Ovary (tissue), 9 donors: ENCODE measurements around the gene DLK1. TPM values are rescaled to one million over a fixed set of nuclear protein-coding genes. Genes with fewer than 3 reads are reported as not detected.
A peak's percentile ranks its signal among the peaks of the same experiment; 100 is the strongest.

ENCODE experiments used
- DNase-seq, 5 donors: peaks; one replicate each; pipeline ENCODE4 v3.0.0-alpha.2; 2019 to 2020
- H3K27ac ChIP-seq, 2 donors: fragments of 200-600 bp; one replicate each; pipeline versions ENCODE4 v1.5.1 to v1.8.0; 2019 to 2022
- H3K27me3 ChIP-seq: fragments of 200-600 bp; one replicate; pipeline ENCODE4 v1.8.0; 2022
- H3K36me3 ChIP-seq: fragments of 200-600 bp; sonication (generic); one replicate; pipeline ENCODE4 v1.5.1; 2019
- H3K4me1 ChIP-seq: one replicate; pipeline ENCODE4 v1.8.1; 2013; ENCODE audit warnings: mild to moderate bottlenecking, moderate library complexity; ENCODE audit not compliant: insufficient read depth
- H3K4me3 ChIP-seq: fragments of 200-600 bp; sonication (generic); one replicate; pipeline ENCODE4 v1.5.1; 2017
- H3K9me3 ChIP-seq, 2 donors: fragments of 200-600 bp in 1 of 2; sonication (generic) in 1 of 2; one replicate each; pipeline versions ENCODE4 v1.5.1 to v1.8.1; 2013 to 2019; ENCODE audit warnings: mild to moderate bottlenecking in 1 of 2, moderate library complexity in 1 of 2
- EP300 ChIP-seq: sonication (generic); formaldehyde crosslinking; IDR thresholded peaks from one replicate; pipeline ENCODE4 v1.6.1; 2017; ENCODE audit warnings: antibody characterized with exemption
- POLR2A ChIP-seq: fragments of 450-650 bp; IDR thresholded peaks from one replicate; pipeline ENCODE4 v1.6.1; 2017; ENCODE audit warnings: antibody characterized with exemption, mild to moderate bottlenecking, moderate library complexity
- WGBS, 3 donors: extraction: QIAGEN DNeasy Blood & Tissue Kit in 1 of 3; methylation state at CpG; one replicate each; pipeline versions ENCODE4 v1.1.5 to v1.1.7; 2013 to 2017; 5-methylcytosine and 5-hydroxymethylcytosine counted together
- intact Hi-C, 4 donors: fragments of 100-400 bp; cut with DNase I; formaldehyde crosslinking; loops; one replicate each; pipeline versions ENCODE4 v1.11.0 to v1.15.1; 2022 to 2023
- polyA plus RNA-seq, 2 donors: library from polyadenylated mRNA; stranded (reverse); fragments of 200-250 nt in 1 of 2; fragments of 350-450 nt in 1 of 2; fragmentation: Illumina TruSeq in 1 of 2; extraction: RNeasy Lipid Tissue Mini Kit (QIAGEN cat#74804) in 1 of 2; gene quantifications; one replicate each; pipeline ENCODE4 v1.2.3, GENCODE V29; 2013 to 2014
- total RNA-seq, 7 donors: library from RNA; depleted of rRNA in 2 of 7; stranded (reverse); fragments of >200 nt in 2 of 7; fragmentation: NEBNext Ultra II Directional in 3 of 7; extraction: Animal tissue kit (Norgen Biotek cat#: 25700) in 3 of 7; gene quantifications; one replicate each; pipeline versions ENCODE4 v1.1.0 to v1.2.4, GENCODE V29; 2016 to 2023
- TF ChIP-seq, protein P1 (sequence below), 3 donors: fragments of 450-650 bp in 2 of 3; fragments of 200-600 bp in 1 of 3; IDR thresholded peaks; one replicate each; pipeline versions ENCODE4 v1.5.1 to v1.8.0; 2016 to 2022; ENCODE audit warnings: antibody characterized with exemption in 3 of 3, mild to moderate bottlenecking in 1 of 3
- donor health status: DM: no; HTN: no; CAD: no; lungs with moderate emphysema.
- donor health status: DM: no; HTN: no; CAD: no.
- donor health status: Bipolar disorder and iron deficiency.
- donor health status: DM: yes; HTN: yes; CAD: no.
- donor health status: DM: no; HTN: no; CAD: no.
- donor health status: DM: yes; HTN: yes; CAD: no.

Gene DLK1
- total and polyA plus RNA-seq, 9 donors = 34.2 to 1,875 (median 108) TPM

DNA sequence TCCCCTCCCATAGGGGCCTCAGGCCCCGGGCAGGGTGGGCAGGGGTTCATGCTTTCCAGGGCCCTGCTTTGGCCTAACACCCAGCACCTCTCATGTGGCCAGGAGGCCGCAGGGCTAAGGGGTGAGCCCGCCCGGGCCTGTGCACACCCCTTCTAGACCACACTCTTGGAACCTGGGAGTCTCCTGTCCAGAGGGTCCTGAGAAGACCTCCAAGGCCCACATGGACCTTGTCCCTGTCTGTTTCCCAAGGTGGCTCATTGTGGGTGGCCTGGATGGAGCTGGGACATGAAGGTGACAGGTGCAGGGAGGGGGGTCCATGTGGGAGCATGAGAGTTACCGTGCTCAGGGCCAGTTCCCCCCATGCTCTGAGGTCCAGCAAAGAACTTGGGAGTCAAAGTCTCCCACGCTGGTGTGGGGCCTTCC lies 11.6 kb downstream of the DLK1 start:
- H3K4me3 ChIP-seq = no peak overlapping the region
- intact Hi-C loops = no loop called here
- H3K9me3 ChIP-seq = no peaks in the 10 kb centered on the region
- H3K4me1 ChIP-seq = peaks cover 2% of the 10 kb centered on the region
- H3K36me3 ChIP-seq = no peaks in the 10 kb centered on the region
- H3K27me3 ChIP-seq = no peaks in the 10 kb centered on the region
- 78 to 92% (median 85%) methylated on average over 4 to 6 of the region's 6 CpGs for WGBS, 3 donors
- no peak overlapping the region for H3K27ac ChIP-seq
- no peak for TF ChIP-seq POLR2A
- TF ChIP-seq, protein P1, sequence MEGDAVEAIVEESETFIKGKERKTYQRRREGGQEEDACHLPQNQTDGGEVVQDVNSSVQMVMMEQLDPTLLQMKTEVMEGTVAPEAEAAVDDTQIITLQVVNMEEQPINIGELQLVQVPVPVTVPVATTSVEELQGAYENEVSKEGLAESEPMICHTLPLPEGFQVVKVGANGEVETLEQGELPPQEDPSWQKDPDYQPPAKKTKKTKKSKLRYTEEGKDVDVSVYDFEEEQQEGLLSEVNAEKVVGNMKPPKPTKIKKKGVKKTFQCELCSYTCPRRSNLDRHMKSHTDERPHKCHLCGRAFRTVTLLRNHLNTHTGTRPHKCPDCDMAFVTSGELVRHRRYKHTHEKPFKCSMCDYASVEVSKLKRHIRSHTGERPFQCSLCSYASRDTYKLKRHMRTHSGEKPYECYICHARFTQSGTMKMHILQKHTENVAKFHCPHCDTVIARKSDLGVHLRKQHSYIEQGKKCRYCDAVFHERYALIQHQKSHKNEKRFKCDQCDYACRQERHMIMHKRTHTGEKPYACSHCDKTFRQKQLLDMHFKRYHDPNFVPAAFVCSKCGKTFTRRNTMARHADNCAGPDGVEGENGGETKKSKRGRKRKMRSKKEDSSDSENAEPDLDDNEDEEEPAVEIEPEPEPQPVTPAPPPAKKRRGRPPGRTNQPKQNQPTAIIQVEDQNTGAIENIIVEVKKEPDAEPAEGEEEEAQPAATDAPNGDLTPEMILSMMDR (IDR thresholded peaks at IDR 0.05) = no peak
- TF ChIP-seq EP300 = no peak
- DNase-seq = peak in 1 of 5 donors; percentile 38

DNA sequence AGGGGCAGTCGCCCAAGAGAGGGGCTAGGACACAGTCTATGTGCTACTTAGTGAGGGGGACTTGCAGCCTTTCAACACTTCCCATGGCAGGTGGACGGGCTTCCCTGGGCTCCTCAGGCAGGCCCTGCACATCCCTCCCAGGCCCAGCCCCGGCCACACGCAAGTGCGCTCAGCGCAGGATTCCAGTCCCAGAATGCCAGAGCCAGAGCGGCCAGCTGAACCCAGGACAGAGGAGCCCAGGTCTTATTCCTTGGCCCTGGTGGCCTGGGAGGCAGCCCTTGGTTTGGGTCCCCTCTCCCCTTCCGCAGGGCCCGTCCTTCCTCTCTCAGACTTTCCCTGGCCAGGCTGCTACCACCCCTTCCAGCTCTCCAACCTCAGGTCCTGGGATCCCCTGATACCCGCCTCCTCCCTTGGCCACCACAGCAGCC lies 12.0 kb downstream of the DLK1 start:
- Histone ChIP-seq H3K27me3 (no peaks in the 10 kb centered on the region), H3K27ac (no peak overlapping the region), H3K4me3 (no peak overlapping the region), H3K36me3 (no peaks in the 10 kb centered on the region), H3K4me1 (no peaks in the 10 kb centered on the region), H3K9me3 (no peaks in the 10 kb centered on the region)
- TF ChIP-seq, protein P1 (IDR thresholded peaks at IDR 0.05) = no peak
- TF ChIP-seq EP300 (no peak), POLR2A (no peak)
- intact Hi-C loops = no loop called here
- peak in 1 of 5 donors; percentile 6 for DNase-seq
- 95 to 98% (median 96%) methylated on average over 10 of the region's 10 CpGs for WGBS, 3 donors

DNA sequence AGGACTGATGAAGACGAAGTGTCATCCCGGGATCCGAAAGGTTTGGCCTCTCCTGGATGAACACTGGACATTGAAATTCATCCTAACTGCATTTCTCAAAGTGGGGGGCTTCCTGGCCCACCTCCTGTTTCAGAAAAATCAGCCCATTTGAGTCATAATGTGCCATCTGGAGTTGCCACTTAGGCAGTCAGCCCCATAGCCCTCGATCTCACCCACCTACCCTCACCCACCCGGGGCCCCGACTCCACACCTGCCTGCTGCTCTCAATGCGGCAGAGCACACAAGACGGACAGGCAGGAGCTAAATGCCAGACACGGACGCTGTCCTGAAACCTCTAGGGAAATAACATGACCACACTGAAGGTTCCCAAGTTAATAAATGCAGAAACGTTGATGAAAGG lies 12.6 kb downstream of the DLK1 start:
- no peak for TF ChIP-seq POLR2A
- no peak for TF ChIP-seq EP300
- TF ChIP-seq, protein P1 (IDR thresholded peaks at IDR 0.05) = no peak
- DNase-seq = peak in 1 of 5 donors; percentile 29
- no peaks in the 10 kb centered on the region for H3K4me1 ChIP-seq
- H3K4me3 ChIP-seq = no peak overlapping the region
- 78 to 84% (median 81%) methylated on average over 11 of the region's 11 CpGs for WGBS, 3 donors
- H3K27ac ChIP-seq = no peak overlapping the region
- H3K9me3 ChIP-seq = no peaks in the 10 kb centered on the region
- H3K27me3 ChIP-seq = no peaks in the 10 kb centered on the region
- H3K36me3 ChIP-seq = no peaks in the 10 kb centered on the region
- intact Hi-C loops = no loop called here

DNA sequence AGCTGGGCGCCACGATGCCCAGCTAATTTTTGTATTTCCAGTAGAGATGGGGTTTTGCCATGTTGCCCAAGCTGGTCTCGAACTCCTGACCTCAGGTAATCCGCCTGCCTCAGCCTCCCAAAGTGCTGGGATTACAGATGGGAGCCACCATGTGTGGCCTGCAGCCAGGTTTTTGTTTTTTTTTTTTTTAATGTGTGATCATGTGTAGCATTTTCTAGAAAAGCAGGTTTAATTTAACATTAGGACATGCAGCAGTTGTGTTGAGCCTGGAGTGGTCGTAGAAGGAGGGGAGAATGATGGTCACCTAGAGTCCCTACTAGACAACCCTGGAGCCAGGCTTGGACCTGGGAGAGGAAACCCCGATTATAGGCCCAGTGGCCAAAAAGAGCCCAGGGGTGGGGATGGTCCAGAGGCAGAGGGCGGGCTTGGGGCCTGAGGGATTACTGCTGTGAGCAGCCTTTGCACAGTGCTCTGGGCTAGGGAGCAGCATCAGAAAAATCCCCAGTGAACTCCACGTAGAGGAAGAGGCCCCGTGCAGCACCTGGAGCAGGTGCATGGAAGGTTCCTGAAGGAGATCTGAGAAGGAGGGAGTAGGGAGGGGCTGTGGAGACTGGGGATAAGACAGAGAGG lies 13.6 kb downstream of the DLK1 start:
- TF ChIP-seq, protein P1 (IDR thresholded peaks at IDR 0.05) = no peak
- TF ChIP-seq EP300 (no peak), POLR2A (no peak)
- Histone ChIP-seq H3K9me3 (no peaks in the 10 kb centered on the region), H3K4me3 (no peak overlapping the region), H3K36me3 (no peaks in the 10 kb centered on the region), H3K27ac (no peak overlapping the region), H3K4me1 (no peaks in the 10 kb centered on the region), H3K27me3 (no peaks in the 10 kb centered on the region)
- intact Hi-C loops = no loop called here
- WGBS, 3 donors = 80 to 83% (median 82%) methylated on average over 9 of the region's 9 CpGs
- DNase-seq = peak in 1 of 5 donors; percentile 18
